Mesenchymal stem cell (in vitro differentiated cells and primary cell): ENCODE results near the gene TOR4A.
A peak's percentile ranks its signal among the peaks of the same experiment; 100 is the strongest.

Source experiments
- DNase-seq: peaks from one replicate; pipeline ENCODE4 v3.0.0-alpha.2; 2013
- H2AFZ ChIP-seq: one replicate; pipeline ENCODE4 v1.6.1; 2013; ENCODE audit warnings: low read depth, mild to moderate bottlenecking, control low read depth, inconsistent platforms, low read length, moderate library complexity
- H2AK5ac ChIP-seq: 2 replicates; pipeline ENCODE4 v1.6.1; 2013; ENCODE audit warnings: low read length, moderate library complexity, mild to moderate bottlenecking, inconsistent platforms; ENCODE audit not compliant: severe bottlenecking
- H2BK120ac ChIP-seq: one replicate; pipeline ENCODE4 v1.6.1; 2013; ENCODE audit warnings: low read depth, mild to moderate bottlenecking, inconsistent platforms, low read length, moderate library complexity
- H2BK12ac ChIP-seq, 2 experiments: one replicate each; pipeline ENCODE4 v1.6.1; 2013; ENCODE audit warnings: inconsistent platforms in 2 of 2, low read length in 2 of 2, mild to moderate bottlenecking in 2 of 2, moderate library complexity in 2 of 2, control low read depth in 1 of 2
- H2BK15ac ChIP-seq: one replicate; pipeline ENCODE4 v1.6.1; 2013; ENCODE audit warnings: mild to moderate bottlenecking, low read depth, inconsistent platforms; ENCODE audit not compliant: poor library complexity, severe bottlenecking
- H2BK5ac ChIP-seq: 2 replicates; pipeline ENCODE4 v1.6.1; 2013; ENCODE audit warnings: low read depth, mild to moderate bottlenecking, low read length, control low read depth, inconsistent platforms; ENCODE audit not compliant: poor library complexity, severe bottlenecking
- H3K14ac ChIP-seq, 2 experiments: one replicate each; pipeline ENCODE4 v1.6.1; 2013; ENCODE audit warnings: inconsistent platforms in 2 of 2, low read length in 2 of 2, control low read depth in 1 of 2, mild to moderate bottlenecking in 1 of 2, moderate library complexity in 1 of 2
- H3K18ac ChIP-seq, 2 experiments: one replicate each; pipeline ENCODE4 v1.6.1; 2013; ENCODE audit warnings: inconsistent platforms in 2 of 2, low read length in 2 of 2, control low read depth in 1 of 2, low read depth in 1 of 2, mild to moderate bottlenecking in 1 of 2
- H3K23ac ChIP-seq, 2 experiments: one replicate each; pipeline ENCODE4 v1.6.1; 2013; ENCODE audit warnings: inconsistent platforms in 2 of 2, low read length in 2 of 2, mild to moderate bottlenecking in 2 of 2, moderate library complexity in 2 of 2, control low read depth in 1 of 2
- H3K27ac ChIP-seq: 2 replicates; pipeline ENCODE4 v1.5.1; 2013; ENCODE audit warnings: mild to moderate bottlenecking, moderate library complexity, low read length, control low read depth, inconsistent platforms; ENCODE audit not compliant: poor library complexity, severe bottlenecking
- H3K27me3 ChIP-seq, 2 experiments: 2 replicates each; pipeline versions ENCODE4 v1.6.1 to v1.7.0; 2013; ENCODE audit warnings: low read length in 2 of 2, mild to moderate bottlenecking in 2 of 2, moderate library complexity in 2 of 2, control low read depth in 1 of 2, inconsistent platforms in 1 of 2; ENCODE audit not compliant: control insufficient read depth in 1 of 2, insufficient read depth in 1 of 2
- H3K36me3 ChIP-seq, 2 experiments: 2 replicates each; pipeline versions ENCODE4 v1.6.1 to v1.7.0; 2013; ENCODE audit warnings: low read length in 2 of 2, control low read depth in 1 of 2, inconsistent platforms in 1 of 2, low read depth in 1 of 2, mild to moderate bottlenecking in 1 of 2; ENCODE audit not compliant: insufficient read depth in 2 of 2, control insufficient read depth in 1 of 2
- H3K4ac ChIP-seq, 2 experiments: one replicate each; pipeline ENCODE4 v1.6.1; 2013; ENCODE audit warnings: inconsistent platforms in 2 of 2, low read length in 2 of 2, mild to moderate bottlenecking in 2 of 2, moderate library complexity in 2 of 2, control low read depth in 1 of 2, low read depth in 1 of 2
- H3K4me1 ChIP-seq: 2 replicates; pipeline ENCODE4 v1.6.1; 2013; ENCODE audit warnings: low read depth, low read length, control low read depth; ENCODE audit not compliant: control insufficient read depth, insufficient read depth
- H3K4me2 ChIP-seq: 2 replicates; pipeline ENCODE4 v1.6.1; 2013; ENCODE audit warnings: low read length, mild to moderate bottlenecking, inconsistent platforms; ENCODE audit not compliant: poor library complexity, severe bottlenecking
- H3K4me3 ChIP-seq, 2 experiments: 2 replicates each; pipeline versions ENCODE4 v1.5.1 to v1.7.0; 2013; ENCODE audit warnings: low read length in 2 of 2, mild to moderate bottlenecking in 2 of 2, control low read depth in 1 of 2, low read depth in 1 of 2; ENCODE audit not compliant: insufficient read depth in 1 of 2
- H3K79me1 ChIP-seq: replicated peaks from 2 replicates; pipeline ENCODE4 v1.6.1; 2013; ENCODE audit warnings: mild to moderate bottlenecking, control low read depth, low read length, inconsistent platforms; ENCODE audit not compliant: poor library complexity, severe bottlenecking
- H3K9ac ChIP-seq: 2 replicates; pipeline ENCODE4 v1.7.0; 2013; ENCODE audit warnings: mild to moderate bottlenecking, low read length, moderate library complexity
- H3K9me3 ChIP-seq: 2 replicates; pipeline ENCODE4 v1.7.0; 2013; ENCODE audit warnings: mild to moderate bottlenecking, low read length; ENCODE audit not compliant: control insufficient read depth
- H4K8ac ChIP-seq: one replicate; pipeline ENCODE4 v1.6.1; 2013; ENCODE audit warnings: inconsistent platforms, mild to moderate bottlenecking, low read length, moderate library complexity
- H4K91ac ChIP-seq: one replicate; pipeline ENCODE4 v1.6.1; 2013; ENCODE audit warnings: mild to moderate bottlenecking, low read length, inconsistent platforms
- WGBS: methylation state at CpG from one replicate; pipeline ENCODE4 v1.1.7; 2013; ENCODE audit warnings: mixed read lengths; 5-methylcytosine and 5-hydroxymethylcytosine counted together

Gene TOR4A

GRCh38 chr9:137268538-137269201, 8.9 kb upstream of the TOR4A start:
- peak overlapping the region; percentile 99 to 100 for H3K4ac ChIP-seq

GRCh38 chr9:137269231-137269772, 8.2 kb upstream of the TOR4A start:
- Histone ChIP-seq H2AK5ac (no peak overlapping the region), H4K8ac (peak overlapping the region; percentile 95), H2BK15ac (peak overlapping the region; percentile 95), H3K79me1 (peaks cover 51% of the 10 kb centered on the region), H3K9me3 (no peaks in the 10 kb centered on the region), H2BK120ac (peak overlapping the region; percentile 91), H3K4me1 (peaks cover 24% of the 10 kb centered on the region), H2BK5ac (no peak overlapping the region), H3K14ac (peak overlapping the region in 1 of 2 experiments; percentile 86), H4K91ac (peak overlapping the region; percentile 99), H3K27me3 (no peaks in the 10 kb centered on the region), H3K9ac (no peak overlapping the region), H3K4ac (peak overlapping the region; percentile 99 to 100), H2BK12ac (peak overlapping the region; percentile 99), H3K23ac (no peak overlapping the region), H3K4me2 (no peak overlapping the region), H3K4me3 (no peak overlapping the region), H2AFZ (no peak overlapping the region), H3K36me3 (peaks cover 77 to 92% of the 10 kb centered on the region in 2 experiments), H3K27ac (no peak overlapping the region), H3K18ac (peak overlapping the region; percentile 97 to 100)
- WGBS: 47% methylated on average over 17 of the region's 17 CpGs
- peak; percentile 92 for DNase-seq

More at GRCh38 chr9:137268538-137269201, 8.9 kb upstream of the TOR4A start:
- peak overlapping the region in 1 of 2 experiments; percentile 95 for H3K14ac ChIP-seq
- peak overlapping the region; percentile 91 for H2BK120ac ChIP-seq
- peaks cover 81 to 92% of the 10 kb centered on the region in 2 experiments for H3K36me3 ChIP-seq
- peak overlapping the region; percentile 96 to 100 for H3K18ac ChIP-seq
- H3K27me3 ChIP-seq: no peaks in the 10 kb centered on the region
- no peak overlapping the region for H2AFZ ChIP-seq
- H3K9ac ChIP-seq: no peak overlapping the region
- H3K23ac ChIP-seq: peak overlapping the region in 1 of 2 experiments; percentile 29
- H2BK5ac ChIP-seq: no peak overlapping the region
- no peak overlapping the region for H3K4me3 ChIP-seq
- no peak overlapping the region for H3K4me2 ChIP-seq
- WGBS: 65% methylated on average over 19 of the region's 19 CpGs
- H2BK12ac ChIP-seq: peak overlapping the region; percentile 99
- H3K4me1 ChIP-seq: peaks cover 22% of the 10 kb centered on the region
- peak overlapping the region; percentile 70 for H2BK15ac ChIP-seq
- no peak overlapping the region for H2AK5ac ChIP-seq
- H3K9me3 ChIP-seq: no peaks in the 10 kb centered on the region
- peak overlapping the region; percentile 95 for H4K8ac ChIP-seq
- H3K79me1 ChIP-seq: peaks cover 50% of the 10 kb centered on the region
- peak; percentile 91 for DNase-seq
- H3K27ac ChIP-seq: no peak overlapping the region
- H4K91ac ChIP-seq: peak overlapping the region; percentile 99

GRCh38 chr9:137270929-137271695, 6.4 kb upstream of the TOR4A start:
- H3K23ac ChIP-seq: no peak overlapping the region
- no peak overlapping the region for H2BK5ac ChIP-seq
- DNase-seq: no peak
- peaks cover 63 to 80% of the 10 kb centered on the region in 2 experiments for H3K36me3 ChIP-seq
- H3K9ac ChIP-seq: no peak overlapping the region
- no peaks in the 10 kb centered on the region for H3K27me3 ChIP-seq
- H2BK12ac ChIP-seq: peak overlapping the region in 1 of 2 experiments; percentile 37
- H3K18ac ChIP-seq: peak overlapping the region in 1 of 2 experiments; percentile 54
- 97% methylated on average over 32 of the region's 32 CpGs for WGBS
- no peak overlapping the region for H2BK120ac ChIP-seq
- no peak overlapping the region for H3K4me2 ChIP-seq
- no peak overlapping the region for H3K14ac ChIP-seq
- no peak overlapping the region for H3K4me3 ChIP-seq
- H2BK15ac ChIP-seq: no peak overlapping the region
- no peak overlapping the region for H4K8ac ChIP-seq
- no peak overlapping the region for H2AFZ ChIP-seq
- H3K79me1 ChIP-seq: peaks cover 47% of the 10 kb centered on the region
- no peak overlapping the region for H3K4ac ChIP-seq
- H3K27ac ChIP-seq: no peak overlapping the region
- peaks cover 31% of the 10 kb centered on the region for H3K4me1 ChIP-seq
- no peak overlapping the region for H2AK5ac ChIP-seq
- H4K91ac ChIP-seq: no peak overlapping the region
- H3K9me3 ChIP-seq: no peaks in the 10 kb centered on the region

- H3K27me3 ChIP-seq: no peaks in the 10 kb centered on the region
- H2BK12ac ChIP-seq: no peak overlapping the region
- H2BK120ac ChIP-seq: peak overlapping the region; percentile 42
- H4K8ac ChIP-seq: no peak overlapping the region
- peaks cover 41% of the 10 kb centered on the region for H3K79me1 ChIP-seq
- no peak overlapping the region for H2BK5ac ChIP-seq
- H3K4ac ChIP-seq: no peak overlapping the region
- no peak overlapping the region for H3K4me2 ChIP-seq
- H4K91ac ChIP-seq: no peak overlapping the region
- H3K14ac ChIP-seq: no peak overlapping the region
- H3K9ac ChIP-seq: no peak overlapping the region
- H3K23ac ChIP-seq: no peak overlapping the region
- H3K18ac ChIP-seq: no peak overlapping the region
- H3K36me3 ChIP-seq: peaks cover 58 to 78% of the 10 kb centered on the region in 2 experiments
- H3K9me3 ChIP-seq: no peaks in the 10 kb centered on the region
- H2AFZ ChIP-seq: no peak overlapping the region
- H3K27ac ChIP-seq: no peak overlapping the region
- H2BK15ac ChIP-seq: no peak overlapping the region
- peaks cover 35% of the 10 kb centered on the region for H3K4me1 ChIP-seq
- H2AK5ac ChIP-seq: no peak overlapping the region
- H3K4me3 ChIP-seq: no peak overlapping the region
- DNase-seq: no peak
- WGBS: 76% methylated on average over 3 of the region's 3 CpGs
These were observed 5.8 kb upstream of the TOR4A start for GRCh38 chr9:137271696-137272076.
